Measurements from ENCODE around the gene PLD1.

- no peak for TF ChIP-seq CTCF (IDR thresholded peaks at IDR 0.05; ENCODE audit: low read depth, low read length)
- TF ChIP-seq MAX (IDR thresholded peaks at IDR 0.05; ENCODE audit: low read depth, low read length), result no peak
- TF ChIP-seq POLR2A (IDR thresholded peaks at IDR 0.05; ENCODE audit: extremely low read depth, insufficient read length), result no peak
These were observed 122.3 kb downstream of the PLD1 start for GRCh38 chr3:171688002-171688401.

All from NB4 (cell line).